Ishikawa (cell line): ENCODE data around the gene CLDN20.

Experiments used
- CREB1 ChIP-seq: IDR thresholded peaks from 2 replicates; pipeline ENCODE4 v1.6.1; 2012; ENCODE audit warnings: low read depth
- EP300 ChIP-seq: IDR thresholded peaks from 2 replicates; pipeline ENCODE4 v1.6.1; 2012; ENCODE audit warnings: borderline replicate concordance
- FOXM1 ChIP-seq: IDR thresholded peaks from 2 replicates; pipeline ENCODE4 v1.6.1; 2012; ENCODE audit warnings: low read depth, borderline replicate concordance
- MAX ChIP-seq: IDR thresholded peaks from 2 replicates; pipeline ENCODE4 v1.6.1; 2012
- NFIC ChIP-seq: IDR thresholded peaks from 2 replicates; pipeline ENCODE4 v1.6.1; 2012
- RAD21 ChIP-seq: IDR thresholded peaks from 2 replicates; pipeline ENCODE4 v1.6.1; 2012; ENCODE audit warnings: low read depth
- REST ChIP-seq: IDR thresholded peaks from 2 replicates; pipeline ENCODE4 v1.6.1; 2012; ENCODE audit warnings: low read depth, mild to moderate bottlenecking
- TAF1 ChIP-seq: IDR thresholded peaks from 2 replicates; pipeline ENCODE4 v1.6.1; 2012; ENCODE audit warnings: low read depth, mild to moderate bottlenecking
- TEAD4 ChIP-seq: IDR thresholded peaks from 2 replicates; pipeline ENCODE4 v1.6.1; 2012
- YY1 ChIP-seq: IDR thresholded peaks from 2 replicates; pipeline ENCODE4 v1.6.1; 2012; ENCODE audit warnings: low read depth
- ZBTB7A ChIP-seq: IDR thresholded peaks from 2 replicates; pipeline ENCODE4 v1.6.1; 2012; ENCODE audit warnings: low read depth

- TF ChIP-seq CREB1, result no peak
- TF ChIP-seq REST, result no peak
- no peak for TF ChIP-seq MAX
- TF ChIP-seq EP300, result no peak
- no peak for TF ChIP-seq YY1
- no peak for TF ChIP-seq RAD21
- TF ChIP-seq FOXM1, result no peak
- no peak for TF ChIP-seq TAF1
- no peak for TF ChIP-seq ZBTB7A
- no peak for TF ChIP-seq TEAD4
- no peak for TF ChIP-seq NFIC
Measured at GRCh38 chr6:155222506-155222905, 41.3 kb upstream of the CLDN20 start.
